ENCODE results near the gene TXNDC16.

- TF ChIP-seq CTCF (IDR thresholded peaks at IDR 0.05) (no peak), POLR2A (IDR thresholded peaks at IDR 0.05) (no peak)
These were observed 109.7 kb downstream of the TXNDC16 start for GRCh38 chr14:52442602-52443001.
